Ovary (tissue), 9 donors: ENCODE results near the gene PBX1. TPM values are rescaled to one million over a fixed set of nuclear protein-coding genes. Genes with fewer than 3 reads are reported as not detected.

ENCODE experiments used
- DNase-seq, 5 donors: peaks; one replicate each; pipeline ENCODE4 v3.0.0-alpha.2; 2019 to 2020
- H3K27ac ChIP-seq, 2 donors: fragments of 200-600 bp; one replicate each; pipeline versions ENCODE4 v1.5.1 to v1.8.0; 2019 to 2022
- H3K27me3 ChIP-seq: fragments of 200-600 bp; one replicate; pipeline ENCODE4 v1.8.0; 2022
- H3K36me3 ChIP-seq: fragments of 200-600 bp; sonication (generic); one replicate; pipeline ENCODE4 v1.5.1; 2019
- H3K4me1 ChIP-seq: one replicate; pipeline ENCODE4 v1.8.1; 2013; ENCODE audit warnings: mild to moderate bottlenecking, moderate library complexity; ENCODE audit not compliant: insufficient read depth
- H3K4me3 ChIP-seq: fragments of 200-600 bp; sonication (generic); one replicate; pipeline ENCODE4 v1.5.1; 2017
- H3K9me3 ChIP-seq, 2 donors: fragments of 200-600 bp in 1 of 2; sonication (generic) in 1 of 2; one replicate each; pipeline versions ENCODE4 v1.5.1 to v1.8.1; 2013 to 2019; ENCODE audit warnings: mild to moderate bottlenecking in 1 of 2, moderate library complexity in 1 of 2
- EP300 ChIP-seq: sonication (generic); formaldehyde crosslinking; IDR thresholded peaks from one replicate; pipeline ENCODE4 v1.6.1; 2017; ENCODE audit warnings: antibody characterized with exemption
- POLR2A ChIP-seq: fragments of 450-650 bp; IDR thresholded peaks from one replicate; pipeline ENCODE4 v1.6.1; 2017; ENCODE audit warnings: antibody characterized with exemption, mild to moderate bottlenecking, moderate library complexity
- WGBS, 3 donors: extraction: QIAGEN DNeasy Blood & Tissue Kit in 1 of 3; methylation state at CpG; one replicate each; pipeline versions ENCODE4 v1.1.5 to v1.1.7; 2013 to 2017; 5-methylcytosine and 5-hydroxymethylcytosine counted together
- intact Hi-C, 4 donors: fragments of 100-400 bp; cut with DNase I; formaldehyde crosslinking; loops; one replicate each; pipeline versions ENCODE4 v1.11.0 to v1.15.1; 2022 to 2023
- polyA plus RNA-seq, 2 donors: library from polyadenylated mRNA; stranded (reverse); fragments of 200-250 nt in 1 of 2; fragments of 350-450 nt in 1 of 2; fragmentation: Illumina TruSeq in 1 of 2; extraction: RNeasy Lipid Tissue Mini Kit (QIAGEN cat#74804) in 1 of 2; gene quantifications; one replicate each; pipeline ENCODE4 v1.2.3, GENCODE V29; 2013 to 2014
- total RNA-seq, 7 donors: library from RNA; depleted of rRNA in 2 of 7; stranded (reverse); fragments of >200 nt in 2 of 7; fragmentation: NEBNext Ultra II Directional in 3 of 7; extraction: Animal tissue kit (Norgen Biotek cat#: 25700) in 3 of 7; gene quantifications; one replicate each; pipeline versions ENCODE4 v1.1.0 to v1.2.4, GENCODE V29; 2016 to 2023
- TF ChIP-seq, protein P1 (sequence below), 3 donors: fragments of 450-650 bp in 2 of 3; fragments of 200-600 bp in 1 of 3; IDR thresholded peaks; one replicate each; pipeline versions ENCODE4 v1.5.1 to v1.8.0; 2016 to 2022; ENCODE audit warnings: antibody characterized with exemption in 3 of 3, mild to moderate bottlenecking in 1 of 3
- donor health status: DM: no; HTN: no; CAD: no; lungs with moderate emphysema.
- donor health status: DM: no; HTN: no; CAD: no.
- donor health status: Bipolar disorder and iron deficiency.
- donor health status: DM: yes; HTN: yes; CAD: no.
- donor health status: DM: no; HTN: no; CAD: no.
- donor health status: DM: yes; HTN: yes; CAD: no.

The PBX1 gene
- total and polyA plus RNA-seq, 9 donors = 43.7 to 220 (median 142) TPM

DNA sequence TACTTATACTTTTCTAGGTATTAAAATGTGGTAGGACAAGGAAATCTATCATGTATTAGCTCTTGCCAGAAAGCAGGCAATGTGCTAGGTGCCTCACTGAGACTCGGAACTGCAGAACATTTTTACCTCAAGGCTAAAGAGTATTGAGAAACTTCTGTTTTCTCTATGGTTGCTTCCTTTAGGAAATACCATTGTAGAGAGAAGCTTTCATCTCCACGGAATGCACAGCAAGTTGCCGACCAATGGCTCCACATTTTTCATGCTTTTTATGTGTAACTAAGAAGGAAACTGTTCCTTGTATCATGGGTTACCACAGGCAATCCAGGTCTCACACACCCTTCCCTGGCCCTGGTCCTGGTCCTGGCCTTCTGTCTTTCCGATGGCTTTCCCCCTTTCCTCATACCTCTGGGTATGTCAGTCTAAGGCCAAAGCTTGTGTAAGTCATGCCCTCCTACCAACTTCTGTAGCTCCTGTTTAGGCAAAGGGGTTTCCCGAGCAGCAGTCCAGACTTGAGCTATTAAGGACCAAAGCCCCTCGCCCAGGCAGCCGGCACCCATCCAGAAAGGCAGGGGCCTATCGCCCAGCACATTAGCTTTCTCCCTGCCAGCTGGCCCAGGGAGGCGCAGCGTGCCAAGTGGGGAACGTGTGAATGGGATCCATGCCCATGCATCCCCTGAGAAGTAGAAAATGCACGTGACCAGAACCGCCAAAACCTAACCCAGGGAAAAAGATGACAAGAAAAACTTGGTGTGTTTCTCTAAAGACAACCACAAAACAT is 225.0 kb downstream of the PBX1 start:
- intact Hi-C loops = loop anchor here (10.0 kb wide), 5 partner anchors 59 to 229 kb away; partner anchors contain the start of gene PBX1 (in 1 of the 4)
- WGBS, 3 donors = 69 to 81% (median 77%) methylated on average over 13 of the region's 13 CpGs

DNA sequence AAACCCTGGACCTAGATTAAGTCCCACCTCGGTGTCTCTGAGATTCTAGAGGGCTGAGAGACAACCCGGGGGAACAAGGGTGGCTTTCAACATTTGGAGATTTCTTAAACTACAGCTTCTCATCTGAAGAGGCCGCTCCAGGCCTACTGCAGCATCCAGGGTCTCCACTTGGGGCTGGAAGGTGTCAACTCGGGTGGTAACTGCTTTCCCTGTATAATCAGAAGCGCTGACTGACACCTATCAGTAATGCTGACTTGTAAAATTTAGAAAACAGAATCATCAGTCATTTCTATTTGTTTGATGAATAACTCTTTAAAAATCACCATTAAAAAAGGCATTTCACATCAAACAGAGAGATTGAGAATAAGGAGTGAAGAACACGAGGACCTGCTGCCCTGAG is 226.0 kb downstream of the PBX1 start:
- Histone ChIP-seq H3K27ac (peak overlapping the region in 1 of 2 donors; percentile 60), H3K27me3 (no peaks in the 10 kb centered on the region), H3K36me3 (no peaks in the 10 kb centered on the region), H3K4me3 (no peak overlapping the region), H3K9me3 (no peaks in the 10 kb centered on the region), H3K4me1 (peaks cover 32% of the 10 kb centered on the region)
- 89 to 95% (median 95%) methylated on average over 6 of the region's 6 CpGs for WGBS, 3 donors
- TF ChIP-seq, protein P1, sequence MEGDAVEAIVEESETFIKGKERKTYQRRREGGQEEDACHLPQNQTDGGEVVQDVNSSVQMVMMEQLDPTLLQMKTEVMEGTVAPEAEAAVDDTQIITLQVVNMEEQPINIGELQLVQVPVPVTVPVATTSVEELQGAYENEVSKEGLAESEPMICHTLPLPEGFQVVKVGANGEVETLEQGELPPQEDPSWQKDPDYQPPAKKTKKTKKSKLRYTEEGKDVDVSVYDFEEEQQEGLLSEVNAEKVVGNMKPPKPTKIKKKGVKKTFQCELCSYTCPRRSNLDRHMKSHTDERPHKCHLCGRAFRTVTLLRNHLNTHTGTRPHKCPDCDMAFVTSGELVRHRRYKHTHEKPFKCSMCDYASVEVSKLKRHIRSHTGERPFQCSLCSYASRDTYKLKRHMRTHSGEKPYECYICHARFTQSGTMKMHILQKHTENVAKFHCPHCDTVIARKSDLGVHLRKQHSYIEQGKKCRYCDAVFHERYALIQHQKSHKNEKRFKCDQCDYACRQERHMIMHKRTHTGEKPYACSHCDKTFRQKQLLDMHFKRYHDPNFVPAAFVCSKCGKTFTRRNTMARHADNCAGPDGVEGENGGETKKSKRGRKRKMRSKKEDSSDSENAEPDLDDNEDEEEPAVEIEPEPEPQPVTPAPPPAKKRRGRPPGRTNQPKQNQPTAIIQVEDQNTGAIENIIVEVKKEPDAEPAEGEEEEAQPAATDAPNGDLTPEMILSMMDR (IDR thresholded peaks at IDR 0.05) = no peak
- DNase-seq = no peak
- intact Hi-C loops = loop anchor here (5.0 to 10.0 kb wide), 6 partner anchors 60 to 287 kb away; partner anchors contain the start of gene PBX1 (in 1 of the 4)

More for the DNA sequence above, 225.0 kb downstream of the PBX1 start:
- no peak overlapping the region for H3K4me3 ChIP-seq
- DNase-seq = no peak
- no peaks in the 10 kb centered on the region for H3K9me3 ChIP-seq
- H3K27me3 ChIP-seq = no peaks in the 10 kb centered on the region
- H3K36me3 ChIP-seq = no peaks in the 10 kb centered on the region
- TF ChIP-seq EP300 (no peak), POLR2A (no peak)
- TF ChIP-seq, protein P1 (IDR thresholded peaks at IDR 0.05) = no peak
- no peak overlapping the region for H3K27ac ChIP-seq
- peaks cover 30% of the 10 kb centered on the region for H3K4me1 ChIP-seq

DNA sequence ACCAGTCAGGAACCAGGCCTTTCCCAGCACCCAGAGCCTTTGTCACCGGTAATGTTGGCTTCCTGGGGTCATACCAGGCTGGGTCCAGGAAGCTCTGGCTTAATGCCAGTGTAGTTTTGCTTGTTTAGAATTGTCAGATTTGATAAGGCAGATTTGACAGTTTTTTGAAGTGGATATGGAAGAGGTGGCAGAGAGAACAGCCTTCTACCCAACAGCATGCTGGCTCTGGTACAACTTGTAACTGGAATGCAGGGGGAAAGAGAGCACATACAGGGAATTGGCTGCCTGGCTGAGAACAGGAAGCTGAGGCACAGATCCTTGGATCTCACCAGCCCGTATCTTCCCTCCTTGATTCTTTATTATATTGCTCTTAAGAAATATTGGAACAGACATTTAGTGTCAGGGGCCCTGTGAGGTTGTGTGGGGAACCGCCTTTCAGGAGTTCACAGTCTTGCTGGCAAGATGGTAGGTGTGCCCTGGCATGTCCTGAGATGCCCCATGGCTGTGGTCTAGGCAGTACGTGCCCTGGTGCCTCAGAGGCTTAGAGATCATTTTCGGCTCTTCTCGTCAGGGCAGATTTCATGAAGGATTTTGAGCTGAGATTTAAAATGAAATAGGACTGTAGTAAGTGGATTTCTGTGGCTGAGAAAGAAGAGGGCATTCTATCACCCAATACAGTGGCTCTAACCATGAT is 227.0 kb downstream of the PBX1 start:
- Histone ChIP-seq H3K27ac (peak overlapping the region in 1 of 2 donors; percentile 60), H3K36me3 (no peaks in the 10 kb centered on the region), H3K4me3 (no peak overlapping the region), H3K4me1 (peaks cover 28% of the 10 kb centered on the region), H3K27me3 (no peaks in the 10 kb centered on the region), H3K9me3 (no peaks in the 10 kb centered on the region)
- no peak for TF ChIP-seq POLR2A
- no peak for TF ChIP-seq EP300
- TF ChIP-seq, protein P1 (IDR thresholded peaks at IDR 0.05) = no peak
- WGBS, 3 donors = 73 to 76% (median 74%) methylated on average over 6 of the region's 6 CpGs
- intact Hi-C loops = loop anchor here (5.0 to 10.0 kb wide), 6 partner anchors 61 to 286 kb away; partner anchors contain the start of gene PBX1 (in 1 of the 4)
- peak in 1 of 5 donors; percentile 25 for DNase-seq

DNA sequence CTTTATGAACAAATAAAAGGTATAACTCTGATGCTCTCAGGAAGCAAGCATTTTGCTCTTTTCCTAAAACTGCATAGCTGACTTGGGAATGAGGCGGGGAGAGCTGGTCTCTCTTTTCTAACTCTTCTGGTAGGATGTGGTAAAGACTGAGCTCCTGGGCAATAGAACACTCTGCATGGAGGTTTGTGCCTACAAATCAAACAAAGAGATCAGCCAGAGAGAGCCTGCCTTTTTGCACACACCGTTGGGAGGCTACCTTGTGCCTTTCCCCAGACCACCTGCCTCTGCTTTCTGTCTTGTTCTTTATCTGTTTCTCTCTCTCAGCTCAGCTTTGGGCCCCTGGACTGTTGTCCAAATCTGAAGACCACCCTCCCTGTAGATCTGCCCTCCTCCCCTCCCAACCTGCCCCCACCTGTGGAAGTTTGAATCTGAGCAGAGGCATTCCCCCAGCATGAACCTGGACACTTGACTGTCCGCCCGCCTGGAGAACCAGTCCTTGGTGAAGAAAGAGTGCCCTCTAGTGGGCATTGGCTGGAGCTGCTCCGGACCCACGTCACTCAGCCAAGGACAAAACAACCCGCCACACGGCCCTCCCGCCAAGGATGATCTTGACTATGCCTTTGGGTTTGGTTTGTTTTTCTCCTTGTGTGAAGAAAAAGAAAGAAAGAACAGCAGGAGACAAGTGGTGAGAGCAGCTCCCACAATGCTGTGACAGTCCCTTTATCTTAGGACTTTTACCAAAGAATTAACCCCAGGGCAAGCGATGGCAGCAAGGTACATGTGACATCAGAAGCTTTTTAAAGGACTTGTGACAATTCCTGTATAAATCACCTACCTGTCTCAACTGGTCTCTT is 228.2 kb downstream of the PBX1 start:
- Histone ChIP-seq H3K27ac (peak overlapping the region in 1 of 2 donors; percentile 60), H3K36me3 (no peaks in the 10 kb centered on the region), H3K4me1 (peaks cover 20% of the 10 kb centered on the region), H3K9me3 (no peaks in the 10 kb centered on the region), H3K4me3 (no peak overlapping the region), H3K27me3 (no peaks in the 10 kb centered on the region)
- no peak for TF ChIP-seq EP300
- TF ChIP-seq POLR2A = no peak
- TF ChIP-seq, protein P1 (IDR thresholded peaks at IDR 0.05) = peak; percentile 76 to 90 (median 88)
- intact Hi-C loops = loop anchor here (5.0 to 10.0 kb wide), 6 partner anchors 62 to 285 kb away; partner anchors contain the start of gene PBX1 (in 1 of the 4)
- peak; percentile 83 to 93 (median 89) for DNase-seq
- WGBS, 3 donors = 21% methylated on average over 10 of the region's 10 CpGs
